Pancreas (tissue), 10 donors: ENCODE measurements around the gene S1PR2. TPM values are rescaled to one million over a fixed set of nuclear protein-coding genes. Genes with fewer than 3 reads are reported as not detected.

Source experiments
- ATAC-seq, 4 donors: fragments of 200-7000 bp; cut with Tn5 transposase; one replicate each; pipeline versions ENCODE4 v1.8.0 to v1.9.1; 2020; ENCODE audit warnings: mild to moderate bottlenecking in 4 of 4, moderate library complexity in 4 of 4
- DNase-seq, 6 donors: peaks; one replicate each; pipeline ENCODE4 v3.0.0-alpha.2; 2020
- FAIRE-seq: peaks from 2 replicates; lab custom pipeline; 2012; peaks lifted over from hg19 to GRCh38; lab: Jason Lieb, UNC
- H3K27ac ChIP-seq, 4 donors: fragments of 200-600 bp; sonication (generic); 1 replicate in 3 of 4; 2 replicates in 1 of 4; pipeline versions ENCODE4 v1.5.0 to v1.8.0; 2020
- H3K27me3 ChIP-seq, 4 donors: fragments of 200-600 bp; one replicate each; pipeline ENCODE4 v1.8.0; 2021
- H3K36me3 ChIP-seq, 3 donors: fragments of 200-600 bp; sonication (generic) in 1 of 3; one replicate each; pipeline versions ENCODE4 v1.5.0 to v1.8.0; 2020 to 2021
- H3K4me1 ChIP-seq, 3 donors: fragments of 200-600 bp; one replicate each; pipeline ENCODE4 v1.8.0; 2021
- H3K4me3 ChIP-seq, 4 donors: fragments of 200-600 bp; sonication (generic) in 2 of 4; one replicate each; pipeline versions ENCODE4 v1.5.0 to v1.8.0; 2020 to 2021
- H3K9me3 ChIP-seq, 4 donors: fragments of 200-600 bp; one replicate each; pipeline ENCODE4 v1.8.0; 2021
- CTCF ChIP-seq, 4 donors: fragments of 200-600 bp; sonication (generic) in 3 of 4; IDR thresholded peaks; one replicate each; pipeline versions ENCODE4 v1.5.0 to v1.8.0; 2021; ENCODE audit warnings: antibody characterized with exemption in 4 of 4
- WGBS, 2 donors: extraction: QIAGEN DNeasy Blood & Tissue Kit; methylation state at CpG; one replicate each; pipeline ENCODE4 v1.1.7; 2013; 5-methylcytosine and 5-hydroxymethylcytosine counted together
- intact Hi-C, 3 donors: fragments of 100-400 bp; cut with DNase I; formaldehyde crosslinking; loops; one replicate each; pipeline versions ENCODE4 v1.11.1 to v1.14.2; 2022
- polyA plus RNA-seq, 2 donors: library from polyadenylated mRNA; stranded (reverse); fragments of 200-250 nt; gene quantifications; one replicate each; pipeline ENCODE4 v1.2.3, GENCODE V29; 2013
- total RNA-seq, 6 donors: library from RNA; stranded (reverse); fragmentation: NEBNext Ultra II Directional in 4 of 6; extraction: Animal tissue kit (Norgen Biotek cat#: 25700) in 4 of 6; gene quantifications; one replicate each; pipeline versions ENCODE4 v1.2.1 to v1.2.4, GENCODE V29; 2021 to 2023
- donor health status: healthy with polysubstance abuse.
- donor health status: DM: no; HTN: no; CAD: no; lungs with moderate emphysema.
- donor health status: DM: no; HTN: no; CAD: no.
- donor health status: control.
- donor health status: control.
- donor health status: Bipolar disorder and iron deficiency.
- donor health status: DM: yes; HTN: yes; CAD: no.
- donor health status: DM: no; HTN: no; CAD: no.
- donor health status: DM: no; HTN: no; CAD: no.
- donor health status: DM: yes; HTN: yes; CAD: no.

The S1PR2 gene
- total and polyA plus RNA-seq, 8 donors = 1.6 to 4.8 (median 2.4) TPM

- WGBS, 2 donors = 59 to 72% methylated on average over 10 of the region's 10 CpGs
- intact Hi-C loops = loop anchor here in 2 of 3 donors (5.0 to 10.0 kb wide), 2 partner anchors 113 to 120 kb away; no protein-coding TSS in a partner anchor
- H3K4me1 ChIP-seq = peaks cover 0 to 9% (median 6%) of the 10 kb centered on the region in 3 donors
- H3K36me3 ChIP-seq = no peaks in the 10 kb centered on the region
- no peak overlapping the region for H3K27ac ChIP-seq
- no peak for ATAC-seq
- no peak for DNase-seq
- no peak for TF ChIP-seq CTCF (IDR thresholded peaks at IDR 0.05)
- no peak for FAIRE-seq
- no peak overlapping the region for H3K4me3 ChIP-seq
- H3K9me3 ChIP-seq = no peaks in the 10 kb centered on the region
- no peaks in the 10 kb centered on the region for H3K27me3 ChIP-seq
Measured at GRCh38 chr19:10274589-10274988, 43.5 kb upstream of the S1PR2 start.

- 39% methylated on average over 12 of the region's 12 CpGs for WGBS, 2 donors
Measured at GRCh38 chr19:10271543-10272086, 40.5 kb upstream of the S1PR2 start.

GRCh38 chr19:10270616-10271394 is 39.7 kb upstream of the S1PR2 start, which contains the start of gene ICAM1:
Gene ICAM1 (plus strand): TSS chr19:10271120. CDS start chr19:10271160, 40 bp downstream.
- 4 to 6% methylated on average over 49 to 51 of the region's 51 CpGs for WGBS, 2 donors
- H3K27ac ChIP-seq = peak within 1 kb of the TSS; percentile 31 to 86 (median 57)
- FAIRE-seq (no peak), DNase-seq (peak; percentile 55 to 82 (median 67)), ATAC-seq (peak; percentile 33 to 80 (median 69))
- peak within 1 kb of the TSS; percentile 4 to 52 (median 24) for H3K4me3 ChIP-seq
- no peaks in the 10 kb centered on the region for H3K36me3 ChIP-seq
- H3K4me1 ChIP-seq = peaks cover 0 to 10% (median 6%) of the 10 kb centered on the region in 3 donors
- no peak for TF ChIP-seq CTCF (IDR thresholded peaks at IDR 0.05)
- no peaks in the 10 kb centered on the region for H3K27me3 ChIP-seq
- intact Hi-C loops = loop anchor here in 2 of 3 donors (5.0 to 10.0 kb wide), 2 partner anchors 116 to 124 kb away; no protein-coding TSS in a partner anchor
- H3K9me3 ChIP-seq = no peaks in the 10 kb centered on the region

More at GRCh38 chr19:10271543-10272086, 40.5 kb upstream of the S1PR2 start:
- H3K4me3 ChIP-seq = peak overlapping the region; percentile 4 to 52 (median 24)
- intact Hi-C loops = loop anchor here in 2 of 3 donors (5.0 to 10.0 kb wide), 2 partner anchors 116 to 123 kb away; no protein-coding TSS in a partner anchor
- no peak for TF ChIP-seq CTCF (IDR thresholded peaks at IDR 0.05)
- H3K27ac ChIP-seq = peak overlapping the region in 2 of 4 donors; percentile 83 to 86
- FAIRE-seq (no peak), ATAC-seq (peak in 2 of 4 donors; percentile 4 to 32), DNase-seq (peak in 1 of 6 donors; percentile 40)
- H3K4me1 ChIP-seq = peaks cover 0 to 10% (median 6%) of the 10 kb centered on the region in 3 donors
- no peaks in the 10 kb centered on the region for H3K9me3 ChIP-seq
- H3K36me3 ChIP-seq = no peaks in the 10 kb centered on the region
- H3K27me3 ChIP-seq = no peaks in the 10 kb centered on the region

GRCh38 chr19:10270180-10270615 is 39.1 kb upstream of the S1PR2 start:
- no peak for TF ChIP-seq CTCF (IDR thresholded peaks at IDR 0.05)
- Histone ChIP-seq H3K27me3 (no peaks in the 10 kb centered on the region), H3K4me3 (peak overlapping the region; percentile 4 to 52 (median 24)), H3K36me3 (no peaks in the 10 kb centered on the region), H3K27ac (peak overlapping the region; percentile 31 to 86 (median 57)), H3K9me3 (no peaks in the 10 kb centered on the region), H3K4me1 (peaks cover 0 to 10% (median 6%) of the 10 kb centered on the region in 3 donors)
- 5% methylated on average over 32 to 37 of the region's 37 CpGs for WGBS, 2 donors
- peak in 4 of 6 donors; percentile 39 to 77 (median 72) for DNase-seq
- intact Hi-C loops = loop anchor here in 2 of 3 donors (5.0 to 10.0 kb wide), 2 partner anchors 117 to 125 kb away; no protein-coding TSS in a partner anchor
- peak; percentile 57 to 73 (median 62) for ATAC-seq
- FAIRE-seq = no peak
